ENCODE results near the gene TMEM179.

- TF ChIP-seq, protein P1, sequence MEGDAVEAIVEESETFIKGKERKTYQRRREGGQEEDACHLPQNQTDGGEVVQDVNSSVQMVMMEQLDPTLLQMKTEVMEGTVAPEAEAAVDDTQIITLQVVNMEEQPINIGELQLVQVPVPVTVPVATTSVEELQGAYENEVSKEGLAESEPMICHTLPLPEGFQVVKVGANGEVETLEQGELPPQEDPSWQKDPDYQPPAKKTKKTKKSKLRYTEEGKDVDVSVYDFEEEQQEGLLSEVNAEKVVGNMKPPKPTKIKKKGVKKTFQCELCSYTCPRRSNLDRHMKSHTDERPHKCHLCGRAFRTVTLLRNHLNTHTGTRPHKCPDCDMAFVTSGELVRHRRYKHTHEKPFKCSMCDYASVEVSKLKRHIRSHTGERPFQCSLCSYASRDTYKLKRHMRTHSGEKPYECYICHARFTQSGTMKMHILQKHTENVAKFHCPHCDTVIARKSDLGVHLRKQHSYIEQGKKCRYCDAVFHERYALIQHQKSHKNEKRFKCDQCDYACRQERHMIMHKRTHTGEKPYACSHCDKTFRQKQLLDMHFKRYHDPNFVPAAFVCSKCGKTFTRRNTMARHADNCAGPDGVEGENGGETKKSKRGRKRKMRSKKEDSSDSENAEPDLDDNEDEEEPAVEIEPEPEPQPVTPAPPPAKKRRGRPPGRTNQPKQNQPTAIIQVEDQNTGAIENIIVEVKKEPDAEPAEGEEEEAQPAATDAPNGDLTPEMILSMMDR (IDR thresholded peaks at IDR 0.05), result no peak
- no peak for TF ChIP-seq POLR2A (IDR thresholded peaks at IDR 0.05)
Measured at GRCh38 chr14:104599446-104599845, 5.1 kb downstream of the TMEM179 start.

Measured in lower leg skin (tissue), 3 donors.